Measurements from ENCODE around the gene RANBP9. TPM values are rescaled to one million over a fixed set of nuclear protein-coding genes. Genes with fewer than 3 reads are reported as not detected.

Gene RANBP9
- total RNA-seq, 1 donor: 53.9 TPM

DNA sequence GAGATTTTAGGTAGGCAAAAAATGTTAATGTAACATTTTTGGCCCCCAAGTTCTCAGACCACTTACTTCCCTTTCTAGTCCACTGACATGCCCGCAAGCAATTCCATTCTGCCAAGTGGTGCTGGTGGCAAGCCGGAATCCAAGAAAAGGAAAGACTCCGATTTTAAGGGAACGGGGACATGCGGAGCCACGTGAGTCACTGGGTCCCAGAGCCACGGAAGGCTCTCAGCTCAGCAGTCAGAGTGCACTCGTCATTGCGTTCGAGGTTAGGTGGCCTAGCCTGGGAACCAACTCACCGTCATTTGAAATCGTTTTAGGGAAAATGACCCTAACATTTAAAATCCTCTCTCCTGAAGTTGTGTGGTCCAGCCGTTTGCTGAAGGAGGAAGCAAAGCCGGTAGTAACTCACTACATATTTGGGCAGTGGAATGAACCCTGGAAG is 137.9 kb downstream of the RANBP9 start:
- Histone ChIP-seq H3K27ac (ENCODE audit: low read depth, low read length) (peak overlapping the region; percentile 84), H3K4me2 (ENCODE audit: insufficient read depth, low read length) (peak overlapping the region; percentile 95), H3K4me1 (ENCODE audit: insufficient read depth, low read length) (peaks cover 6% of the 10 kb centered on the region), H4K20me1 (ENCODE audit: insufficient read depth, low read length) (peaks cover 4% of the 10 kb centered on the region), H3K4me3 (ENCODE audit: insufficient read depth, low read length) (peak overlapping the region; percentile 90), H3K9me3 (ENCODE audit: low read depth, low read length) (no peaks in the 10 kb centered on the region), H3K79me2 (ENCODE audit: insufficient read depth, low read length) (peaks cover 11% of the 10 kb centered on the region), H3K36me3 (ENCODE audit: insufficient read depth, low read length) (no peaks in the 10 kb centered on the region), H3K27me3 (ENCODE audit: insufficient read depth, low read length) (no peaks in the 10 kb centered on the region), H2AFZ (ENCODE audit: low read length) (peak overlapping the region; percentile 88)
- TF ChIP-seq, protein P1, sequence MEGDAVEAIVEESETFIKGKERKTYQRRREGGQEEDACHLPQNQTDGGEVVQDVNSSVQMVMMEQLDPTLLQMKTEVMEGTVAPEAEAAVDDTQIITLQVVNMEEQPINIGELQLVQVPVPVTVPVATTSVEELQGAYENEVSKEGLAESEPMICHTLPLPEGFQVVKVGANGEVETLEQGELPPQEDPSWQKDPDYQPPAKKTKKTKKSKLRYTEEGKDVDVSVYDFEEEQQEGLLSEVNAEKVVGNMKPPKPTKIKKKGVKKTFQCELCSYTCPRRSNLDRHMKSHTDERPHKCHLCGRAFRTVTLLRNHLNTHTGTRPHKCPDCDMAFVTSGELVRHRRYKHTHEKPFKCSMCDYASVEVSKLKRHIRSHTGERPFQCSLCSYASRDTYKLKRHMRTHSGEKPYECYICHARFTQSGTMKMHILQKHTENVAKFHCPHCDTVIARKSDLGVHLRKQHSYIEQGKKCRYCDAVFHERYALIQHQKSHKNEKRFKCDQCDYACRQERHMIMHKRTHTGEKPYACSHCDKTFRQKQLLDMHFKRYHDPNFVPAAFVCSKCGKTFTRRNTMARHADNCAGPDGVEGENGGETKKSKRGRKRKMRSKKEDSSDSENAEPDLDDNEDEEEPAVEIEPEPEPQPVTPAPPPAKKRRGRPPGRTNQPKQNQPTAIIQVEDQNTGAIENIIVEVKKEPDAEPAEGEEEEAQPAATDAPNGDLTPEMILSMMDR (IDR thresholded peaks at IDR 0.05; ENCODE audit: extremely low read depth, low read depth, low read length): no peak
- peak; percentile 77 for DNase-seq (ENCODE audit: insufficient read length, low spot score, missing footprints)

DNA sequence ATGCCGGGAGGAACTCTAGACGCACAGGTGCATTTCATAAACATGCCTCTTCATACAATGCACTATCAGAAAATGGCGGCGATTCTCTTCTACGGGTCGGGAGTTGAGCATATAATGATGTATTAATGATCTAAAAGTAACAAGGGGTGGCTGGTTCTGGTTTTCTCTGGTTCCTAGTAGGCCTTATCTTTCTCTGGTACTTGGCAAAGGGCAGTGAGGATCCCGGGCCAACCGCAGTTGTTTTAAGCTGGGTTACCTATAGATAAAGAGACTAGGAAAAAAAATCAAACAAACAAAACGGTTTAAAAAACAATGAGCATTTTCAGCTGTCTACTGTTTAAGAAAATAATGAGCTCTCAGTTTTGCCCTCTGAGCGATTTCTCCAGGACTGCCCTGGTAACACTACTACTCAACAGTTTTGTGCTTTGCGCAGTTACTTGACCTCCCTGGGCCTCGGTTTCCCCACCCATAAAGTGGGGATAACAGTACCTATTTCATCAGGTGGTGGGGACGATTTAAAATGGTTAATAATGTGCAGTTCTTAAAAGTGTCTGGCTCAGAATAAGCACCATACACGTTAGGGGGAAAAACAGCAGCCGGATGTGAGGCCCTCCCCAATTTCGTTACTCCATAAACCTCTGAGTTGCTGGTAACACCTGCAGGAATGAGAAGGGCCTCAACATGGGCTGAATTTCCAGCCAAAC is 138.5 kb downstream of the RANBP9 start:
- Histone ChIP-seq H3K79me2 (ENCODE audit: insufficient read depth, low read length) (peaks cover 11% of the 10 kb centered on the region), H3K4me1 (ENCODE audit: insufficient read depth, low read length) (peaks cover 6% of the 10 kb centered on the region), H2AFZ (ENCODE audit: low read length) (peak overlapping the region; percentile 88), H3K27me3 (ENCODE audit: insufficient read depth, low read length) (no peaks in the 10 kb centered on the region), H3K36me3 (ENCODE audit: insufficient read depth, low read length) (no peaks in the 10 kb centered on the region), H3K4me2 (ENCODE audit: insufficient read depth, low read length) (peak overlapping the region; percentile 95), H3K27ac (ENCODE audit: low read depth, low read length) (peak overlapping the region; percentile 84), H3K9me3 (ENCODE audit: low read depth, low read length) (no peaks in the 10 kb centered on the region), H3K4me3 (ENCODE audit: insufficient read depth, low read length) (peak overlapping the region; percentile 90), H4K20me1 (ENCODE audit: insufficient read depth, low read length) (peaks cover 4% of the 10 kb centered on the region)
- TF ChIP-seq, protein P1 (IDR thresholded peaks at IDR 0.05; ENCODE audit: extremely low read depth, low read depth, low read length): no peak
- DNase-seq (ENCODE audit: insufficient read length, low spot score, missing footprints): no peak

- H4K20me1 ChIP-seq (ENCODE audit: insufficient read depth, low read length): peaks cover 4% of the 10 kb centered on the region
- no peak overlapping the region for H3K4me3 ChIP-seq (ENCODE audit: insufficient read depth, low read length)
- H2AFZ ChIP-seq (ENCODE audit: low read length): no peak overlapping the region
- no peak overlapping the region for H3K27ac ChIP-seq (ENCODE audit: low read depth, low read length)
- no peaks in the 10 kb centered on the region for H3K27me3 ChIP-seq (ENCODE audit: insufficient read depth, low read length)
- peaks cover 11% of the 10 kb centered on the region for H3K79me2 ChIP-seq (ENCODE audit: insufficient read depth, low read length)
- no peak for DNase-seq (ENCODE audit: insufficient read length, low spot score, missing footprints)
- no peaks in the 10 kb centered on the region for H3K36me3 ChIP-seq (ENCODE audit: insufficient read depth, low read length)
- H3K4me2 ChIP-seq (ENCODE audit: insufficient read depth, low read length): no peak overlapping the region
- no peaks in the 10 kb centered on the region for H3K9me3 ChIP-seq (ENCODE audit: low read depth, low read length)
- H3K4me1 ChIP-seq (ENCODE audit: insufficient read depth, low read length): peaks cover 6% of the 10 kb centered on the region
- TF ChIP-seq, protein P1 (IDR thresholded peaks at IDR 0.05; ENCODE audit: extremely low read depth, low read depth, low read length): no peak
Observed at GRCh38 chr6:13572240-13572639, 139.4 kb downstream of the RANBP9 start.

Other genes with a start within 250 kb of the RANBP9 start
- 2.9 and 3.6 TPM in 2 replicates for gene GFOD1, start 224.2 kb downstream of the RANBP9 start, total RNA-seq
- gene SIRT5, start 137.2 kb downstream of the RANBP9 start, total RNA-seq: 8.5 and 9.0 TPM in 2 replicates
- gene NOL7, start 96.5 kb downstream of the RANBP9 start, total RNA-seq: 43.0 and 44.9 TPM in 2 replicates
- gene MCUR1, start 102.7 kb upstream of the RANBP9 start, total RNA-seq: 13.6 and 14.8 TPM in 2 replicates
- 3.3 and 4.4 TPM in 2 replicates for gene RNF182, start 213.1 kb upstream of the RANBP9 start, total RNA-seq